ENCODE results near the gene PRR11.
"Not testable (repeated sequence)": the region's sequence is repeated elsewhere in the genome, so short reads cannot be mapped to it uniquely, and the experiment has no call there.

The PRR11 gene

DNA sequence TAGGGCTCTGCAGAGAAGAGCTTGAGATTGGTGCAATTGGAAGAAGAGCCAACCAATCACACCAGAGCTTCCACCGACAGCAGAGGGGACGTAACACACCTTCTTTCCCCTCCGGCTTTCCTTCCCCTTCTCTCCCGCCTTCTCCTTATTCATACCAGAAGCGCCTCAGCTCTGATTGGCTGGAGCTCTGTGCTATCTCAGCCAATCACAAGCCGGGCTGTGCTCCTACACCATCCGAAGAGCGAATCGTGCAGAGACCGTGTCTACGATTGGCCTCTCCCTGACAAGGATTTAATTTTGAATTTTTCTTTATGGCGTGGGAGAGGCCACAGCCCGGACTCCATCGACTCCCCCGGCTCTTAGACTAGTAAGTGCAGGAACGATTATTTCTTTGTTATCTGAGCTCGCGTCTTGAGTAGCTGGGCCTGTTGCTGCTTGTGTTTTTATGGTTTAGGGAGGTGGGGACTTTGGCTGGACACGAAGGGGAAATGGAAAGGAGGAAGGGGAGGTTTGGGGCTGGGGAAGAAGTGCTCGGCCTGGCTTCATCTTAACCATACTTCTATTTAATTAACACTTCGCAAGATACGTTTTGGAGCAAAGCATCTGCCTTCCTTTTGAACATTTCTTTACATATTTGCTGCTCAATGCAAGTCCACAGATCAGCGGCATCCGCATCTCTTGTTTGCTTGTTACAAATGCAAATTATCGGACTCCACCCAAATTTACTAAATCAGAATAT is at the start of gene PRR11:
TSS of gene PRR11 (plus strand) at position 308 of the 739 bp plus-strand sequence. CDS start 14,007 bp downstream, outside the sequence.
- DNase-seq: peak in 7 of 14 donors; percentile 98 to 100 (median 100)

- DNase-seq: peak in 13 of 14 donors; percentile 1 to 77 (median 58)
Measured at GRCh38 chr17:59105852-59106462, 49.6 kb upstream of the PRR11 start.

DNA sequence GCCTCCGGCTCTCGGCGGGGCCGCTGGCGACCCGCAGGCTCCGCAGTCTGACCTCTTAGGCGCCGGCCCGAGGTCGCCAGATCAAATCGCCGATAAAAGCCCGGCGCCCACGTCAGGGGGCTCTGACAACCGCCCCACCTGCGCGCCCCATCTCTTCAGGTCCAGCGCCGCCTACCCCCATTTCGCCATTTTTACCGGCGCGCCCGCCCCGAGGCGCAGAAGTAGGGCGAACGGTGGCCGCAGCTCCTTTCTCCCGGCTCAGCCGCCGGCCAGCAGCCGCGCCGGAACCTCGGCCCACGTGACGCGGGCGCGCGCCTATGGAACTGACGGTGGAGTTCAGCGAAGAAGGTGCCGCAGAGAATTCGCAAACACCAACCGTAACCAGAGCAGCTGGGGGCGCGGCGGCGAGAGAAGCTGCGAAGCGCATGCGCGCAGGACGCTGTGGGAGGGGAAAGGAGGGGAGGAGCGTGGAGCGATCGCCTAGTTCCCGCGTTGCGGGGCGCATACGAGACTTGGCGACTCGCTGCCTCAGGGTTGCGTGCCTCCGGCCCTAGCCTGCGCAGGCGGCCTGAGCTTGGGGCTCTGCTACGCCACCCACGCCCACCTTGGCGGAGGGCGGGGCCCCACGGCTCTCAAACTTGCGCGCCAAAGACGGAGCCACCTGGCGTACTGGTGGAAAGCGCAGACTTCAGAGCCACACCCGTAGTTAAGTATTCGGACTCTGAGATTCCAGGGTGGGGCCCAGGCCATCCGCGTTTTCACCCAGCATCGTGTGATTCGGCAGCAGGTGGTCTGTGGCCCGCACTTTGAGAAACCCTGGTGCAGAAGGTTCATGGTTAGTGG is 48.9 kb upstream of the PRR11 start, which contains the start of gene TRIM37:
TSS of gene TRIM37 (minus strand) at position 418 of the 843 bp plus-strand sequence. CDS start 419 bp downstream, outside the sequence.
- peak; percentile 59 to 97 (median 94) for DNase-seq

DNA sequence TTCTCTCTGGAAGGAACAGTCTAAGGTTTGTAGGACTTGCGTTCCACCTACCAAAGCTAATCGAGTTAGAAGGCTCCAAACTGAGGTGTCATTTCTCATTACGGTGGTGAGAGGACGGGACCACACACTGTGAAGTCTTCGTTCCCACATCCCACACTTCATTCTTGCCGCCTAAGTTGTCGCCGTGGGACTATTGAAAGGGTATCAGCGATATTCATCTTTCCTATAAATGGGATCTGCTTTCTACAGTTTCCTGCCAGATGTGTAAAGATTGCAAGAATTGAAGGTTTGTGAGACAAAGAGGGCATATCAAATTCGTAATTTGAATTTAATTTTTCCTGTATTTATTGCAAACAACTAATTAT is 48.3 kb upstream of the PRR11 start:
- no peak for DNase-seq

DNA sequence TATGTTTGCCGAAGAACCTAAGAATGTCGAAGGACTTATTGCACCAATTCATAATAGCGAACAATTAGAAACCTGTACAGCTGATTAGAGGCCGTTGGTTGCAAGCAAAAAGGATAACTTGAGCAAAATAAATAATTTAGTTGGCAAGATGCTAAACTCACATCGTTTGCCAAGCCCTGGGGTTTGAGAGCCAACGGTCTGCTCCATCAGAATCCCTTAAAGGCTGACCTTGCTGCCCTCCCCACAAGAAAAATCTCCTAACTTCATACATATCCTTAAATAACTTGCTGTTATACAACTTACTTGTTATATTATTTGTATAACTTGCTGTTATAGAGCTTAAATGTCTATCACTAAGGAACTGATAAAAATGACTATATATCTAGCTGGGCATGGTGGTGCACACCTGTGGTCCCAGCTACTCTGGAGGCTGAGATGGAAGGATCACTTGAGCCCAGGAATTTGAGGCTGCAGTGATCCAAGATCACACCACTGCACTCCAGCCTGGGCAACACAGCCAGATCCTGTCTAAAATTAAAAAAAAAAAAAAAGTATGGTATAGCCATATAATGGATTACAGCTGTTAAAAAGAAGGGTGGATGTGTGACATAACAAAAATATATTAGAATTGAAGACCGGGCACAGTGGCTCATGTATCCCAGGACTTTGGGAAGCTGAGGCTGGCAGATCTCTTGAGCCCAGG is 47.0 kb upstream of the PRR11 start:
- no peak for DNase-seq

- no peak for DNase-seq
Measured at GRCh38 chr17:59110973-59111372, 44.6 kb upstream of the PRR11 start.

DNA sequence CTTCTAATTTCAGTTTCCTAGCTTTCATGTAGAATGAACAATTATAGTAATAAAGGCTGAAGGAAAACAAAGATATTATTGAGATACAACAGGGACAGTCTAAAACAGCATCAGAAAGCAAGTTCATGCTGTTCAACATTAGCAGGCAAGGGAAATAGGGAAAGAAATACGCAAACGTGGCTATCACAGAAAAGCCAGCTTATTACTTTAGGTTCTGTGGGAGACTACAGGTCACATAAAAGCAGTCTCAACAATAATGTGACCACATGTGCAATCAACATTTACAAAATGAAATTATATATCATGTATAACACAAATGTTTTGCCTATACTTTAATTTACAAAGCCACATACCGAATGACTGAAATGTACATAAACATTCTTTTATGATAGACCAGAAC is 44.0 kb upstream of the PRR11 start:
- DNase-seq: no peak

- DNase-seq: no peak
Measured at GRCh38 chr17:59115474-59115873, 40.1 kb upstream of the PRR11 start.

- DNase-seq: no peak
Measured at GRCh38 chr17:59121901-59122480, 33.6 kb upstream of the PRR11 start.

DNA sequence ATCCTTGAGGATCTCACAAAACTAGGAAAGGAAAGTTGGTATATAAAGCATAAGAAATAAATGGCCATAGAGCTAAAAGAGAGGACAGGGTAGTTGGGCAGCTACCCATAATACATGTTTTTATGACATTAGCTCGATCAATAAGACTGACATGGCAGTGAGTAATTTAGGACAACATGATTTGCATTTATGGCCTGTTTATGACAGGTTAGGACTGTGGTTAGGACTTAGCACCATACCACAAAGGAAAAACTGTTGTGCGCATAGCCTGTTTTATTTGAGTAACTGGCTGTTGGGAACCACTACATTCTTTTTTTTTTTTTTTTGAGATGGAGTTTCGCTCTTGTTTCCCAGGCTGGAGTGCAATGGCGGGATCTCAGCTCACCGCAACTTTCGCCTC is 30.9 kb upstream of the PRR11 start:
- DNase-seq: no peak

DNA sequence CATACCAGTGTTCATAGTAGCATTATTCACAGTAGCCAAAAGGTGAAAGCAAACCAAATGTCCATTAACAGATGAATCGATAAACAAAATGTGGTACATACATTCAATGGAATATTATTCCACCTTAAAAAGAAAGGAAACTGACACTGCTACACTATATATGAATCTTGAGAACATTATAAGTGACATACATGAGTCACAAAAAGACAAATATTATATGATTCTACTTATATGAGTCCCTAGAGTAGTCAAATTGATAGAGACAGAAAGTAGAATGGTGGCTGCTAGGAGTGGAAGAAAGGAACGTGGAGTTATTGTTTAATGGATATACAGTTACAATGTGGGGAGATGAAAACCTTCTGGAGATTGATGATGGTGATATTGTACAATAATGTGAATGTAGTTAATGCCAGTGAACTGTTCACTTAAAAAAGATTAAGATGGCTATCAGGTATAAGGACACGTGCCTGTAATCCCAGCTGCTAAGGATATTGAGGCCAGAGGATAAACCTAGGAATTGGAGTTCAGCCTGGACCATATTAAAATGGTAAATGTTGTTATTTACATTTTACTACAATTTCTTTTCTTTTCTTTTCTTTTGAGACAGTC is 28.6 kb upstream of the PRR11 start:
- no peak for DNase-seq

DNA sequence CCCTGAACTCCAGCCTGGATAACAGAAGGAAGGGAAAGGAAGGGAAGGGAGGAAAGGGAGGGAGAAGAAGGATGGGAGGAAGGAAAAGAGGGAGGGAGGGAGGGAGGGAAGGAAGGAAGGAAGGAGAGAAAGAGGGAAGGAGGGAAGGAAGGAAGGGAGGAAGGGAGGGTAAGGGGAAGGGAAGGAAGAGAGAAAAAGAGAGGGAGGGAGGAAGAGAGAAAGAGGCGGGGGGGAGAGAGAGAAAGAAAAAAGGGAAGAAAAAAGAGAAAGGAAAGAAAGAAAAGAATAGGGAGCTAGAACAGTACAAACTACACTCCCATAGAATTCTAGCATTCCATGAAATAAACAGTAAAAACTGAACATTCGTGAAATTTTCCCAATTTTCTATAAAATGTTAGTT is 25.7 kb upstream of the PRR11 start:
- no peak for DNase-seq

DNA sequence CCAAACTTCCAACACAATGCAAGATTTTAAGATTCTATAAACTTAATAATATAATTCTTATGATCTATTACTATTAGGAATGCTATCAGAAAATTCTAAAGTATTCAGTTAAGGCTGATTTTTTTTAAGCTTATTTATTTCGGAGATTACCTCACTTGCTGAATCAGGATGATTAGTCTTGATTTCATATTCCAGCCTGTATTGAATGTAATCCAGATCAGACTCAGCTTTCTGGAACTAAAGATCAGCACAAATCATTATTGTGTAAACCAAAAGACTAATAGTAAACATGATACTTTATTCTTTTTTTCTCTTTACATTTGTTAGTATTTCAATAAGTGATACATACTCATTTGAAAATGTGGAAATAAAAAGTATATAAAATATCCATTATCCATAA is 24.4 kb upstream of the PRR11 start:
- DNase-seq: no peak

- not testable (repeated sequence) for DNase-seq
Measured at GRCh38 chr17:59138339-59138738, 17.2 kb upstream of the PRR11 start.

GRCh38 chr17:59139939-59140338 is 15.6 kb upstream of the PRR11 start:
- DNase-seq: no peak

GRCh38 chr17:59141860-59142259 is 13.7 kb upstream of the PRR11 start:
- no peak for DNase-seq

DNA sequence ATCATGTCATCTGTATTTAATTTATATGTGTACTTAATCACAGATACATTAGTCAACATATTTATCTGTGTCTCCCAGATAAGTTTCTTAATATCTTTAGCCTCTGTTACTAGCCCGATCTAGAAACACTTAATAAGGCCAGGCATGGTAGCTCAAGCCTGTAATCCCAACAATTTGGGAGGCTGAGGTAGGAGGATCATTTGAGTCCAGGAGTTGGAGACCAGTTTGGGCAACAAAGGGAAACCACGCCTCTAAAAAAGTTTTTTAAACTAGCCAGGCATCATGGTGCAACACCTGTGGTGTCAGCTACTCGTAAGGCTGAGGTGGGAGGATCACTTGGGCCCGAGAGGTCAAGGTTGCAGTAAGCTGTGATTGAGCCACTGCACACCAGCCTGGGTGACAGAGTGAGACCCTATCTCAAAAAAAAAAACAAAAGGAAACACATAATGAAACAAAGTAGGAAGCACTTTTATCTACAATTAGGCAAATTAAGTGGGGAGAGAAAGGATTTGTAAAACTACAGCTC is 9.9 kb upstream of the PRR11 start:
- no peak for DNase-seq

- DNase-seq: no peak
Measured at GRCh38 chr17:59149051-59149450, 6.5 kb upstream of the PRR11 start.

GRCh38 chr17:59149841-59150511 is 5.6 kb upstream of the PRR11 start:
- DNase-seq: no peak

DNA sequence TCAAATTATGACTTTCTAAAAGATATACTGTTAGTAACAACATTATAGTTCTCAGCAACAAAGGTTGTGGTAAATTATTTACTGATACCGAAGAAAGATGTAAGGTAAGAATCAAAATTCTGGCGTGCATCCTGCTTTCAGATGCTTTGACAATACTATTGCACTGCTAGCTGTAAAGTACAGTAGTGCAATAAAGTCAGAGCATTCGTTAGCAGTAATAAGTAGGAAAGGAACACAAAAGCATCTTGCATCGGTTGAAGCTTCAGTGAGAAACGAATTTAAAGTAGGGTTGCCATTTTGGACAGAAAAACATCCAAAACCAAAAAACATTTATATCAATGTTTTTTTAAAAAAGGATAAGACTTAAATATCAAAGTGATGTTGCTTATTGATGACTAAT is 4.5 kb upstream of the PRR11 start:
- DNase-seq: no peak

- no peak for DNase-seq
Measured at GRCh38 chr17:59151591-59151990, 4.0 kb upstream of the PRR11 start.
